ENCODE results near the gene KCNQ5.

The KCNQ5 gene

DNA sequence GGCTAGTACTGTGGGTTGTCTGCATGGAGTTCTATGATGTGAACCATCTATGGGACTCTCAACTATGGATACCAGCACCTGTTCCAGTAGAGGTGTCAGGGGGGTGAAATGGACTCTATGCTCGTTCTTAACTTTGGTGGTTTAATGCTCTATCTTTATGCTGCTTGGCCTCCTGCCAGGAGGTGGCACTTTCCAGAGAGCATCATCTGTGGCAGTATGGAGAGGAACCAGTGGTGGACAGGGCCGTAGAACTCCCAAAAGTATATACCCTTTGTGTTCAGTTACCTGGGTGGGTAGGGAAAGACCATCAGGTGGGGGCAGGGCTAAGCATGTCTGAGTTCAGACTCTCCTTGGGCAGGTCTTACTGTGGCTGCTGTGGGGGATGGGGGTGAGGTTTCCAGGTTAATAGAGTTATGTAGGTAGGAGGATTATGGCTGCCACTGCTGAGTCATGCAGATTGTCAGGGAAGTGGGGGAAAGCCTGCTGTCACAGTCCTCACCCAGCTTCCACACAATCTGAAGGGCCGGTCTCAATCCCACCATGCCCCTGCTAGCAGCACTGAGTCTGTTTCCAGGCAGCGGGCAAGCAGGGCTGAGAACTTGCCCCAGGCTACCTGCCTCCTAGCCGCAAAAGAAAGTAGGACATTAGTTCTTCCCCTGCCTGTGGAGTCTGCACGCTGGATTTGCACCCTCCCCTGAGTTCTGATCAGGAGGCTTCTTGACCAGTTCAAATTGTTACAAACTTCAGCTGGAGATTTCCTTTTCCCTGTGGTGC, 284.0 kb downstream of the KCNQ5 start:
- DNase-seq (ENCODE audit: low read depth in 2 of 2), result no peak

DNA sequence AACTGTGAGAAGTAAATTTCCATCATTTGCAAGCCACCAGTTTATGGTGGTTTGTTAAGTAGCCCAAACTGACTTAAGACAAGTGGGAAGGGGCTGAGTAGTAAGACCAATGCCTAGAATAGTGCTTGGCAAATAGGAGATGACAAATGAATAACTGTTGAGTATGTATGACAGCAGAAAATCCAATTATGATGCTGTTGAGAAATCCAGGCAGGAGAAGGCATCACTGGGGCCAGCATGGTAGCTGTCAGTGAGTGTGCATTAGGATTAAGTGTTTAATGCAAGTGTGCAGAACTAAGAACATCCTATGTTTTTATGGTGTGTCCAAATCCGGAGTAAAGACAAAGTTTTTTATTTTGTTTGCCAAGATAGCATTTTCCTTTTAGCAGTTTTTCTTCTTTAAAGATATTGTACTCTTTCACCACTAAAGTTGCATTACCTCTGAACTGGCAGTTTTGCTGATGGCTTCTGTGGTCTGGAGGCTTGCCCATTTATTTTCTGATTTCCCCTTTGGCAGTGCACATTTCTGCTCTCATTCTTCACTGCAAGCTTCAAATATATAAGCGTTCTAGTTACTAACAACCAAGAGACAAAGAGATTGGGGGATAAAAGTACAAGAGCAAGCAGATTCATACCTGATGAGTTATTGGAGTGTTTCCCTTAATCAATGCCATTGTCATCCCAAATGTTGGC, 289.7 kb downstream of the KCNQ5 start:
- no peak for DNase-seq (ENCODE audit: low read depth in 2 of 2)

DNA sequence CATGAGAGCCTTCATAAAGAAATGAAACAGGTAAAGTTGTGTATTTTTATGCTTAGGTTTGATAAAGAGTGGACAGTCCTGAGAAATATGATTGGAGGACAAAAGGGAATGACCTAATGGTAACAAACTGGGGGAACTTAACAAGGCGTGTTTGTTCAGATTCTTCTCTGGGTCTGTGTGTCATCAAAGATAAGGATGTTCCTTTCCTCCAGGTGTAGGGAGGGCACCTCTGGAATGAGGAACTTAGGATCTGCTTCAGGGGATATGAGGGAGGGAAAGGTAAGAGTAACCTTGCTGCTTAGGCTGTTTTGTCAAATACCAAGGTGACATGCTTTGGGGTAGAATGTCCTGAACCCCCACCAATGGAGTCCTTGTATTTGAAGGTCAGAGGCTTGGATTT, 291.9 kb downstream of the KCNQ5 start:
- DNase-seq (ENCODE audit: low read depth in 2 of 2), result no peak

DNA sequence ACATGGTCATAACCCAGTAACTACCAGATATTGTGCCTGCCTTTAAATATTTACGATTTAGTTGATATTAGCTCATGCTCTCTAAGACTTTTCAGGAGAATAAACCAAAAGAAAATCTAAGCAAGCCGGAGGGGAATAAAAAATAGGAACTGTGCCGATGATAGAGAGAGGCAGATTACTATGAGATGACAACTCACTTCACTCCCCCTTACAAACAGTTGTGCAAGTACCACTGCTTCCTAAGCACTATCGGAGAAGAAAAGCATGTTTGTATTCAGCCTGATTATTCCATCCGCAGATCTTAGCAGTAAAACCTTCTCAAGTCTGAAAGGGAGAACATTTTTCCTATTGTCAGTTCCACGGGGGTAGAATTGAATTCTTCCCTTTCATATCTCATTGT, 294.4 kb downstream of the KCNQ5 start:
- no peak for DNase-seq (ENCODE audit: low read depth in 2 of 2)

DNA sequence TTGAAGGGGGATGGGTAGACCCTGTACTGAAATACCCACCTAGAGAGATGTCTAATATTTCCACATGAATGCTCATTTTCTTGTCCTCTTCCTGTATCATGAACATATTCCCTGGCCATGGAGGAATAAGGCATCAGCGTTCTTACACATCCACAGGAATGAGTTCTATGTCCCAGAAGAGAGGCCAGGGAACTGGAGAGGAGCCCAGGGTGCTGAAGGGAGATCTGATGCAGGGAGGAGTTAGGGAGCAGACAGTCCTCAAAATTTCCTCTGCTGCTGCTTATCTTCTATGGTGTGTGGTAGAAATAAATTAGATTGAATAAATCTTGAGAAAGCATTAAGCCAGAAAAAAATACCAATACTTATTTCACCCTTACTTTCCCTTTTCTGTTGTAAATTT, 295.0 kb downstream of the KCNQ5 start:
- no peak for DNase-seq (ENCODE audit: low read depth in 2 of 2)

DNA sequence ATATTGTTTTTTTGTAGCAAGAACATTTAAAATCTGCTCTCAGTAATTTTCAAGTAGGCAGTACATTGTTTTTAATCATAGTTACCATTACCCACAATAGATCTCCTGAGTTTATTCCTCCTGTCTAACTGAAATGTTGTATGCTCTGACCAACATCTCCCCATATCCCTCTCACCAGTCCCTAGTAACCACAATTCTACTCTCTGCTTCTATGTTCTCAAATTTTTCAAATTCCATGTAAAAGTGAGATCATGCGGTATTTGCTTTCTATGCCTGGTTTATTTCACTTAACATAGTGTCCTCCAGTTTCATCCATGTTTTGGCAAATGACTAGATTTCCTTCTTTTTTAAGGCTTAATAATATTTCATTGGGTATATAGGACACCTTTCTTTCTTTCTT, 300.5 kb downstream of the KCNQ5 start:
- DNase-seq (ENCODE audit: low read depth in 2 of 2), result no peak

DNA sequence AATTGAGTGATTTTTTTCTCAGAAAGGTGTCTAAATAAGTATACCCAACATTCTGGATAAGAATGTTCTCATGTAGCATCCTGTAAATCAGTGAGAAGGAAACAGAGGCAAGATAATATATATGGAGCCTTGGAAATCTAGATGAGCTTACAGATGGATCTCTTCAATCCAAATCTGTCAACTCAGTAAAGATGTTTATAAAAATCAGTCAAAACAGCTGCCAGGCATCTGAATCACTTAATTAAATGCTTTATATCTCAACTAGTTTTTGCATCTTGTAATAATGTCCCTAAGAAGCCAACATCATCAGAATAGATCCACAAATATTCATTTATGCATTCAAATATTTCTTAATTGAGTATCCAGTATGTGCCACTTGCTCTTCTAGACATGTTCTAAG, 303.3 kb downstream of the KCNQ5 start:
- no peak for DNase-seq (ENCODE audit: low read depth in 2 of 2)

DNA sequence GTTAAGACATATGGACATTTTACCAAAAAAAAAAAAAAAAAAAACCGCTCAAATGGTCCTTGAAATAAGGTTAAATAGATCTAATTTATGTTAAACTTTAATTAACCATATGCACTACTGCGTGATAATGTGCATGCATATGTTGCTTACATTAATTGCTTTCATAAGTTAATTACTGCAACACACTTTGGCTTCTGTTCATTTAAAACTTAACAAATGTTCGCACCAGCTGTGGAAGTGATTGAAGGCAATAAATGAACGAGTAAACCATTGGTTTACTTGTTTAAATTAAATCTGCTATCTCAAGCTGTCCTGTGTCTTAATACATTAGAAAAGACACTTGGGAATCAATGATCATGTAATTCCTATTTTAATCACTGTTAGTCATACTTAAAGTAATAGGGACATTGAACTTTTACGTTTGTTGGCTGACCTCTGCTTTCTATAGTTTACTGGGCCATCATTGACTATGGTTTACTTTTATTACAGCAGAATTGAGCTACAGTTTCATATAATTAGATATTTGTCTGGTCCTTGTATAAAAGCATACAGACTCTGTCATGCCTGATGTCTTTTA, 308.8 kb downstream of the KCNQ5 start:
- DNase-seq (ENCODE audit: low read depth in 2 of 2), result no peak

DNA sequence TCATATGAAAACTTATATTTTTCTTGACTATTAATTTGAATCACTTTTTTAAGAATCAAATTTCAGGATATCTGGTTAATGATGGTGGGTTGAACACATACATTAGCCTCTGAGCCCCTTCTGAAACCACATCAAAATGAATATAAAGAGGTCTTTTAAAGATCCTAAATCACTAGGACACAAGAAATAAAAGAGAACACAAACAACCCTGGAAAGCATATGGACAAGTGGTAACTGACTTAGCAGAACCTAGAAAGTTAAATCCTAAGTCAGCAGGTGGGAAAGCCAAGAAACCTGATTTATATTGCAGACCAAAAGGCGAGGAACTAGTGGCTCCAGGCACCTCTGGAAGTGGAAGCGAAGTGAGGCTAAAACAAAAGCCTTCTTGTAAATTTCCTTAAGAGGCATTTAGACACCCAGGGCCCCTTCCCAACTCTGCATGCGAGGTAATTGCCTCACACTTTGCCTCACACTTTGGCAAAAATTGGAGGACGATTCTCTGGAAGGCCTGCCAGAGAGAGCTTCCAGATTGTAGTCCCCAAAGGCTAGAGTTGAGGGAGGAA, 309.5 kb downstream of the KCNQ5 start:
- DNase-seq (ENCODE audit: low read depth in 2 of 2), result no peak

DNA sequence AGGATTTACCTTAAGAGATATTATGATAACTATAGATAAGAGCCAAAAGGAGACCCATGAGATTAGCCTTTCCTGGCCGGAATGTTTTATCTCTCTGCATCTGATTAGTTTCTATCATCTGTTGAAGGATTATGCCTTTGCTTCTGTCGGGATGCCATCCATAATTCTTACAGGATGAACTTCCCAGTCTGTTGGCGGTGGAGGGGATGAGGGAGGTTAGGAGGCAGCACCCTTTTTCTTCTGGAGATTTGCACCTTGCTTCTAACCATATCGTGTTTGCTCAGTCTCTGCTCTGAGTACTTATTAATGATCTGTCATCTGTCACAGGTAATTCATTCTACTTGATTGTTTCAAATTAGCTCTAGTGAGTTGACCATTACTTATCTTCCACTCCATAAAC, 311.4 kb downstream of the KCNQ5 start:
- DNase-seq (ENCODE audit: low read depth in 2 of 2), result no peak

DNA sequence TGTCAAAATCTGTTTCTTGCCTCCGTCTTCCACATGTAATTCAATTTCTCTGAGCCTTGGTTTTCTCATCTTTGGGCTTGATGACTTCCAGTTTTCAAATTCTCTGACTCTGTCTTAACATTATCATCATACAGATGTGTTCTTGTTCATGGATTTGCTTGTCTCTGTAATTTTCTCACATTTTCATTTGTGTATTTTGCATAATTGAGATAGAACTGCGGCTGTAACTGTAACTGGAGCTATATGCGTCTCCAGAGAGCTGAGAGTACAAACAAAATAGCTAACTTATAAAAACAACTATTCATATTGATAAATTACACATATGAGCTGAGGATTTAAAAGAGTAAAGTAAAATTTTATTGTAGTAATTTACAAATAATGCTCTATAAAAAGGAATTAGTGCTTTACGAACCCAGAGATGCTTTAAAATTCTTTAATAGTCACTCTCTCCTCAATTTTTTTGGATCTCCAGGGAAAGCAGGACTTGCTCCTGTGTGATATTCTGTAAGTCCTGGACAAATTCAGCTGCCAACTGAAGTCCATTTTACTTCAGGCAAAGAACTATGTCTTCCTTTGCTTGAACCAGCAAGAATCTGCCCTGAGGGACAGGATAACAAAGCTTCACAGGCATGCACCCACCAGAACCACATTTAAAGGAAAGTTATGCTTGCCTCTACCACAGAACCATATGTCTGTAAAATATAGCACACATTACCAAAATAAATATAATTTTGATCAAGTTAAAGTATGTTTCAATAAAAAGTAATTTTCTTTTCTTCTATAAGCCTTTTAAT, 315.1 kb downstream of the KCNQ5 start:
- no peak for DNase-seq (ENCODE audit: low read depth in 2 of 2)

DNA sequence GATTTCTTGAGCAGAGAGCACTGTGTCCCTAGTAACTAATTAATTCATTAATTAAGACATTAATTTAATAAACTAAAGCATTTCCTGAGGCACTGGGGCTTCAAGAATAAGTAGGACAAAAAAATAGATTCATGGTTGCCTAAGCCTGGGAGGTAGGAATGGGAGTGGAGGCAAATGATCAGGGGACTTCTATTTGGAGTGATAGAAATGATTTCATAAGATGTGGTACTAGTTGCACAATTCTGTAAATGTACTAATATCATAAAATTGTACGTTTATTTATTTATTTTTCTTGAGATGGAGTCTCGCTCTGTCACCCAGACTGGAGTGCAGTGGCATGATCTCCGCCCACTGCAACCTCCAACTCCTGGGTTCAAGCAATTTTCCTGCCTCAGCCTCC, 316.2 kb downstream of the KCNQ5 start:
- no peak for DNase-seq (ENCODE audit: low read depth in 2 of 2)

DNA sequence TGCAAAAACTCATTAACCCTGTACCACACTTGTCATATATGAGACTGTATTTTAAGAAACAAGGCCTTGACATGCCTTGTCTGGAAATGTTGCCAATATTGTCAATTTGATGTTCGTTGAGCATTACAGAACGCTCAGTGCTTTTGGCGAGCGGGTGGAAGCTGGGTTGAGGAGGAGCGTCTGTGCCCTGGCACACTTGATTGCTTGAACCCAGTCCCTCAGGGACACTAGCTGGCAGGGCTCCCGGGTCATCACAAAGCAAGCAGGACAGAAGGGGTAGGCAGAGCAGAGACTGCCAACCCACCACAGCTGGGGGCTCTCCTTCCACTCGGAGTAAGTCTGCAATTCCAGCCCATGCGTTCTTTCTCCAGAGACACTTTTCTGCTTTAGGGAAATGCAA, 317.1 kb downstream of the KCNQ5 start:
- no peak for DNase-seq (ENCODE audit: low read depth in 2 of 2)

DNA sequence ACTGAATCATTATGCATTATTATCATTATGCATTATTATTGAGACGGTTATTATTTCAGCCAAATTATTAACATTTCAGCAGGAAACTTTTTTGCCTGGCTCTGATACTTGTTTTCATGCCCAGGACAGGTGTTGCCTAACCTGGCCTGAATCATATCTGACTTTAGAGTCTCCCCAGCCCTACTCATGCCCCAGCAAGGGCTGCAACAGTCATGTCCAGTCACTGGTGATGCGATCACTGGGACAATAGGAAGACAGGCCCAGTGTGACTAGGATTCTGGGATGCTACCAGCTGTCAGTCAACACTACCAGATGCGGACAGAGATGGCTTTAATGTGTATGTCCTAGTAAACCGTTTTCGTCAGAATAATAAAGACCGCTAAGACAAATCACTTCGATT, 318.4 kb downstream of the KCNQ5 start:
- DNase-seq (ENCODE audit: low read depth in 2 of 2), result no peak

DNA sequence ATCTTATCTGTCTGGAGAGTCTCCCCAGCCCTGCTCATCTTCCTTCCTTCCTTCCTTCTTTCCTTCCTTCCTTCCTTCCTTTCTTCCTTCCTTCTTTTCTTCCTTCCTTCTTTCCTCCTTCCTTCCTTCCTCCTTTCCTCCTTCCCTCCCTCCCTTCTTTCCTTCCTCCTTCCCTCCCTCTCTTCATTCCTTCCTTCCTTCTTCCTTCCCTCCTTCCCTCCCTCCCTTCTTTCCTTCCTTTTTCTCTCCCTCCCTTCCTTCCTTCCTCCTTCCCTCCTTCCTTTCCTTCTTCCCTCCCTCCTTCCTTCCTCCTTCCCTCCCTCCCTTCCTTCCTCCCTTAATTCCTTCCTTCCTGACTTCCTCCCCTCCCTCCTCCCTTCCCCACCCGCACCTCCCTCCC, 319.4 kb downstream of the KCNQ5 start:
- DNase-seq (ENCODE audit: low read depth in 2 of 2), result no peak

DNA sequence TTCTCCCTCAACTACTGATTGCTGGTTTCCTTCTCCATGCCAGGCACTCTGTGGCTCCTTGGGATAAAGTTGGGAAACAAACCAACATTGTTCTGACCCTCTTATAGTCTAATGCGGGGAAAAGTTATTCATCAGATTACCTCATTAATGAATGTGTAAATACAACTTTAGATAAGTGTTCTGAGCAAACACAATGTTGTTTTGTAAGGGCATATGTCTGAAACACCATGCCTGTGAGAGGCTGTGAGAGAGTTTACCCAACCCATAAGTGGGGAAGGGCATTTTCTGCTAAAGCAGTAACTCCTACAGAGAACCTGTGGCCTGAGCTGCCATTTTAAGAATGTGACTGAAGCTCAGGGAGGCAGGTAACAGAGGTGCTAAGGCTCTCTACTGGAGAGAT, 319.9 kb downstream of the KCNQ5 start:
- no peak for DNase-seq (ENCODE audit: low read depth in 2 of 2)

DNA sequence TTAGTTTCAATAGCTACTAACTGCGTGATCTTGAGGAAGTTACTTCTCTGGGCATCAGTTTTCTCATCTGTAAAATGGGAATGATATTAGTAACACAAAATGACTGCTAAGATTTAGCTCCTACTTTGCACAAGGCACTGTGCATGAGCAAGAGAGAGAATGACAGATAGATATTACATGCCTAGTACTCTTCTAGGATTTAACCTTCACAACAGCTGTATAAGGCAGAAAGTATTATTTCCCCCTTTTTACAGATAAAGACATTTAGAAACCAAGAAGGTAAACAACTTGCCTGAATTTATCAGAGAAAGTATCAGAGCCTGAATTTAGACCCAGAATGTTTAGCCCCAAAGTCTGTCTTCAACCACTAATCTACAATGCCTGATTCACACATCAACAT, 321.8 kb downstream of the KCNQ5 start:
- DNase-seq (ENCODE audit: low read depth in 2 of 2), result no peak

DNA sequence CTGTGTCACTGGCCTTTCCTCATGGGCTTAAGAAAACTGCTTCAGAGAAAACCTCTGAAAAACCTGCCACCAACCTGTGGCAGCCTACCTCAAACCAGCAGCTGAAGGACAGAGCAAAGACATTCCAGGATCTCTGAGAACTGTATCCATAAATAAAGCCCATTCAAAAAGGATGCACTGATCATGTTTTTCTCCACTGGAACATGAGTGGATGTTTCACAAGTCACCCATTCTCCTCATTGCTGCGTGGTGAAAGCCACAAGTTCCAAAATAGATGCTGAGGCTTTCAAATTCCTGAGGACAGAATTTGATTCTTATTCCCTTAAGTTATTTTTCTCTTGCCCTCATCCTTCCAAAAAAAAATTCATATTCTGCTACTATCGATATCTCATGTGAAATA, 322.8 kb downstream of the KCNQ5 start:
- no peak for DNase-seq (ENCODE audit: low read depth in 2 of 2)

DNA sequence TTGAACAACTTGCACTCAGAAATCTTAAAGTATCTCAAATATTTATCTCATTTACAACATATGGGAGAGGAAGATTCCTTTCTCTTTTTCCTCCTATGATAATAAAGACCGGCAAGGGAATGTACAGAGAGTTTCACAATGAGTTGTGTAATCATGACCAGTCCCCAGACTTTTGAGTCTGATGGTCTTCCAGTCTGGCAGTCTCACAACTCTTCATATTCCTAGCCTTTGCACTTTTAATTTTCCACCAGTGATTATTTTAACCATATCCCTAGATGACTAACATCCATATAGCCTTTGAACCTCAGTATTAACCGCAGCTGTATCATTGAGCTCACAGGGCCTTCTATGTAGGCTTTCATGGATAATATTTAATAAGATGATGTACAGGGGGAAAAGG, 324.9 kb downstream of the KCNQ5 start:
- no peak for DNase-seq (ENCODE audit: low read depth in 2 of 2)

DNA sequence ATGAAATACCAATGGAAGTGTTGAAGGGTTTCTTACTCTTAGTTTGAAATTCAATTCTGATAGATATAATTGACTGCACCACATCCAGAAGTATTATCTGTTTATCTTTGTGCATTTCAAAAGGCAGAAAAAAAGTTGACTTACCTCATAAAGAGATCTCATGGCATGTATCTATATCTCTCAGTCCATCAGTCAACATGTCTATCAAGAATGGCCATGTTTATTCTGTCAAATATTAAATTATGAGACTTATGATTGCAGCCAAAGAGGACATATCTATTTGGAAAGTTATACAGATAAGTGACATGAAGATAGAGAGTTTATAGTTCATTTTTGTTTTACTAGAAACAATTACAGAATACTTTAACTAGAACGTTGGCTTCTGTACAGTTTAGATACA, 325.7 kb downstream of the KCNQ5 start:
- DNase-seq (ENCODE audit: low read depth in 2 of 2), result no peak

DNA sequence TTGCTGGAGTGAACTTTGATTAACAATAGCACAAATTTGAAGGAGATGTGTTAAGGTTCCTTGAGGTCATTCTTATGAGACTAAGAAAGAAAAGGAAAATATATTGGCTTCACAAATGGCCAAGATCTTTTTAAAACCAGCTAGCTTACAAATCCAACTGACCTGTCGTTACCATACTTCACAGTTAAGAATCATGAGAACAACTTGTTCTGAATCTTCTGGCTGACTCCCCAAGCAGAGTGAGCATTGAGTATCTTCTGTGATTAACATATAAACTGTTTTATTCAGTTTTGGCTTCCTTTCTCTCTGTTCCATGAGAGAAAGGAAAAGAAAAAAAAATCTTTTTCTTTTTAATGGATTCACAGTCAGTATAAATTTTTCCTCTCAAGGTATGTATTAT, 326.3 kb downstream of the KCNQ5 start:
- DNase-seq (ENCODE audit: low read depth in 2 of 2), result no peak

All from activated CD4-positive, alpha-beta T cell treated with anti-CD3 and anti-CD28 coated beads for 24 hours (primary cell).